Amygdala (tissue), 56 donors: Measurements from ENCODE around the gene TRIM71.
"Not testable (repeated sequence)": the region's sequence is repeated elsewhere in the genome, so short reads cannot be mapped to it uniquely, and the experiment has no call there.

Source experiments
- DNase-seq, 56 donors: peaks; one replicate each; lab custom pipeline; 2025; lab: John Stamatoyannopoulos, UW

Gene TRIM71

GRCh38 chr3:32818970-32819511 is 1.2 kb downstream of the TRIM71 start:
- no peak for DNase-seq

- no peak for DNase-seq
Measured at GRCh38 chr3:32819551-32820348, 2.0 kb downstream of the TRIM71 start.

- DNase-seq, result no peak
Measured at GRCh38 chr3:32820430-32820829, 2.6 kb downstream of the TRIM71 start.

- DNase-seq, result no peak
Measured at GRCh38 chr3:32820971-32821685, 3.3 kb downstream of the TRIM71 start.

- no peak for DNase-seq
Measured at GRCh38 chr3:32821686-32822296, 4.0 kb downstream of the TRIM71 start.

- DNase-seq, result no peak
Measured at GRCh38 chr3:32822609-32823498, 5.1 kb downstream of the TRIM71 start.

- not testable (repeated sequence) for DNase-seq
Measured at GRCh38 chr3:32823641-32824184, 5.9 kb downstream of the TRIM71 start.

- no peak for DNase-seq
Measured at GRCh38 chr3:32825601-32826375, 8.0 kb downstream of the TRIM71 start.

GRCh38 chr3:32831062-32831461 is 13.3 kb downstream of the TRIM71 start:
- no peak for DNase-seq

- no peak for DNase-seq
Measured at GRCh38 chr3:32831791-32832190, 14.0 kb downstream of the TRIM71 start.

GRCh38 chr3:32832193-32832592 is 14.4 kb downstream of the TRIM71 start:
- DNase-seq, result no peak

- no peak for DNase-seq
Measured at GRCh38 chr3:32835049-32835371, 17.2 kb downstream of the TRIM71 start.

- no peak for DNase-seq
Measured at GRCh38 chr3:32835961-32836360, 18.2 kb downstream of the TRIM71 start.

GRCh38 chr3:32836601-32837000 is 18.8 kb downstream of the TRIM71 start:
- no peak for DNase-seq

GRCh38 chr3:32837366-32837765 is 19.6 kb downstream of the TRIM71 start:
- no peak for DNase-seq

- DNase-seq, result no peak
Measured at GRCh38 chr3:32837789-32838188, 20.0 kb downstream of the TRIM71 start.

- DNase-seq, result no peak
Measured at GRCh38 chr3:32839714-32840085, 21.9 kb downstream of the TRIM71 start.

GRCh38 chr3:32840086-32840841 is 22.5 kb downstream of the TRIM71 start:
- no peak for DNase-seq

- DNase-seq, result no peak
Measured at GRCh38 chr3:32841341-32841740, 23.5 kb downstream of the TRIM71 start.
